ENCODE measurements around the gene METTL1. TPM values are rescaled to one million over a fixed set of nuclear protein-coding genes. Genes with fewer than 3 reads are reported as not detected.
A peak's percentile ranks its signal among the peaks of the same experiment; 100 is the strongest.

The METTL1 gene
- total RNA-seq, 1 experiment from 2014 or later, result 15.6 TPM

DNA sequence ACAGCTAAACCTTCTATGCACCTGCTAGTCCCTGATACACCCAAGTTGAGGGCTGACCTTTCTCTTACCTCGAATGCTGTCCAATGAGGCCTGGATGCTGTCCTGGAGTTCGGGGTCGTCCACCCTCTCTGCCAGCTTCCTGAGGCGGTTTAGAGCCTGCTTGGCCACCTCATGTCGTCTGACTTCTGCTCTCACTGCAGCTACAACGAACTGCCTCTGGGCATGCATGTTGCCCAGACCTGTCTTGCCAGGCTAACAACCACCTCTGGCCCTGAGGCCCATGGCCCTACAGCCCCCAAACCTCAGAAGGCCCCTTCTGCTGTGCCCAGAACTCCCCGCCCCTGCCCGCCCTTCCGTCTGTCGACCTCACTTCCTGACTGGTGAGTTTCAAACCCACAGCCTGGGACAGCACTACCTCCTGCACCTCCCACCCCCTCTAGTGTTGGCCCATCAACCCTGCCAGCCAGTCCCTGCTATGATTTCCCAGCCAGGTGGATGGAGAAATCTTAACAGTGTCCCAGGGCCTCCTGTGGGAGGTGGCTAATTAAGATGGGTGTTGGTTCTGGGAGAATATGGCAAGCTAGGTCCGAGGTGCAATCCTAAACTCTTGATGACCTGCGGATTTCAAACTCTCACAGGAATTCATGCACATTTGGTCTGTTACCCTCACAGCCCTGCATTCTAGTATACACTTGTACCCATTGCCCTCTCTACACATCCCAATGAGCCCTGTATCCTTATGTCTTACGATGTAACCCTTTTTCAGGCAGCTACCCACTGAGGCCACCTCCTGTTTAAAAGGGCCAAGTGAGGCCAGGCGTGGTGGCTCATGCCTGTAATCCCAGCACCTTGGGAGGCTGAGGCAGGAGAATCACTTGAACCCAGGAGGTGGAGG is 29.8 kb downstream of the METTL1 start:
- in situ Hi-C loops (cut with HindIII; ENCODE audit: low sequenced_read_pairs), result no loop called here
- DNase-seq (ENCODE audit: low spot score), result peak; percentile 3

DNA sequence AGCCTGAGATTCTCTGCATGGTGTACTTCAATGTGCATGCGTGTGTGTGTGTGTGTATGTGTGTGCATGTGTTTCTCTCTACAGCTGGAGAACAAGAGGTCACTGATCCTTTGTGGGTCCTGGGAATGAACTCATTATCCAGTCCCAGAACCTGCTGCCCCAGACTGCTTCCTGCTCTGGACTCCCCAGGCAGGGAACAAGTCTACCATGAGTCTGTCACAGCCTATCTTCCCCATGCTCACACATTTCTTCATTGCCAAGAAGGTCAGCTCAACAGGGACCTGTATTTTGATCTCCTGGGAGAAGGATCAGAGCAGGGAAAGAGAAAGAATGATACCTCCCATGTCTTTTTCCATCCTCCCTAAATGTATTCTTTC is 30.5 kb downstream of the METTL1 start:
- no peak for DNase-seq (ENCODE audit: low spot score)
- in situ Hi-C loops (cut with HindIII; ENCODE audit: low sequenced_read_pairs), result no loop called here

DNA sequence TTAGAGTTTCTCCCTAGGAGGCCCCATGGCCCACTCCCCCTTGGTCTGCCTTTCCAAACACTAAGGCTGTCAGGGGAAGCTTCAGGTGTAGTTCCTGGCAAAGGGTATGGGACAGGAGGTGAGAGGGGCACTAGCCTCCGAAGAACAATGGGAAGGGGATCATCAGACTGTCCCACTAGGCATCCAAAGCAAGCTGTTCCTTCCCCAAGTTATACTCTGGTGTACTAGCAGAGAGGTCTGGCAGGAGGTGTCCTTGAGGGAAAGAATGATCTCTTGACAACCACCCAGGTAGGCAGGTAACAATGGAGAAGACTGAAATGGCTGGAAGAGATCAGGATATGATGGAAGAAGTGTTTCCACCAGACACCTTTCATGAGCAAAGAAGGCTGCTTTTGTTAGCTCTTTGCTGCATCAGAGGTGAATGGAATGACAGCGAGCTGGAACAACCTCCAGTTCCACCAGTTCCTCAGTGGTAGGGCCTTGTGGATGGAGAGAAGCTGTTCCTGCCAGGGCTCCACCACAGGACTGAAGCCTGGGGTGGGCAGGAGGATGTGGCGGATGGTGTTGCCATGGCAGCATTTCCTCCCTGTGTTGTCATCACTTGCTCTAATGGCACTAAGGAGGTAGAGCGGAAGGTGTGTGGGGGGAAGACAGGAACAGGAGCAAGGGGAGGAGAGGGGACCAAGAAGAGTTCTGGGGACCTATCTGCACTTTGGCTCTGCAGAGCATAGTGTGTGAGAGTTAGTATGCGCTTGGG is 31.1 kb downstream of the METTL1 start:
- in situ Hi-C loops (cut with HindIII; ENCODE audit: low sequenced_read_pairs), result no loop called here
- DNase-seq (ENCODE audit: low spot score), result peak; percentile 1

DNA sequence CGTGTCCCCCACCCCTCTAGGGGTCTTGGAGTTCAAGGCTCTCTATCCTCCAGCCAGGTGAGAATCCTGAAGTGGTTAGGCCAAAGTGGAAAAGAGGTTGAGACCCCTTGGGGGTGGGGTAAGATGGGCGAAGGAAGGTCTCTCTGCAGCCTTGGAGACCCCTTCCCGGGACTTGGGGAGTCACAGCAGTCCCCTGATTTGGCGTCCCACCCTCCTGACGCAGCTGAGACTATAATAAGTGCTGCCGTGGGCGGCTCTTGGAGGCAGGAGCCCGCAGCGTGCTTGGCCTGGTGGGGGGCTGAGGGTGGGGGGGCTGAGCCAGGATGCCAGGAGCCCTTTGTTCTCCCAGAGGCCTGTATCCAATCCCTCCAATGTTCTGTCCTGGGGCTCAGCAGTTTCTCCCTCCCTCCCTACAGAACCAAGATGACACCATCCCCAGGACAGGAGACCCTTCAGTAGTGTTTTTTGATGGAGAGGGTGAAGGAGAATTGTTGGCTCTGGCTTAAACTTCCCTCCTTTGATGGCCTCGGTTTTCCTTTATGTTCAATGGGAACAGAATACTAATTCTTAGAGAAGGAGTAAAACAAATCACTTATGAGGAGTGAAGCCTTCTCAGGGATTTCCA is 31.9 kb downstream of the METTL1 start:
- DNase-seq (ENCODE audit: low spot score), result no peak
- in situ Hi-C loops (cut with HindIII; ENCODE audit: low sequenced_read_pairs), result no loop called here

DNA sequence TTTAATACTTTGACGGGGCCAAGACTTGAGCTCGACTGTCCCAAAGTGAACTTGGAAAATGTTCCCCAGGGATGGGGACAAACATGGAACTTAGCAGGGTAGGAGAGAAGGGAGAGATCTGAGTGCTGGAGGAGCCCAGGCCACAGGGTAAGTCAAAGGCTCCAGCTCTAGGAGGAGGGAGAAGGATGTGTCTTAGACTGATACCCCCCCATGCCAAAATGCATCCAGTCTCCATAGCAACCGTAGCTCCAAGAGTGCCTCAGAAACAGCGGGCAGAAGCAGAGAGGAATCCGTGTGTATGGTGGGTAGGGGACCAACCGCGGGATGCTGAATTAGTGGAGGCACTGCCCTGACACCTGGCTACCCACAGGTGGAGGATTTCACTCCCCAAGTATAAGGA is 32.5 kb downstream of the METTL1 start:
- in situ Hi-C loops (cut with HindIII; ENCODE audit: low sequenced_read_pairs), result no loop called here
- DNase-seq (ENCODE audit: low spot score), result peak; percentile 59

DNA sequence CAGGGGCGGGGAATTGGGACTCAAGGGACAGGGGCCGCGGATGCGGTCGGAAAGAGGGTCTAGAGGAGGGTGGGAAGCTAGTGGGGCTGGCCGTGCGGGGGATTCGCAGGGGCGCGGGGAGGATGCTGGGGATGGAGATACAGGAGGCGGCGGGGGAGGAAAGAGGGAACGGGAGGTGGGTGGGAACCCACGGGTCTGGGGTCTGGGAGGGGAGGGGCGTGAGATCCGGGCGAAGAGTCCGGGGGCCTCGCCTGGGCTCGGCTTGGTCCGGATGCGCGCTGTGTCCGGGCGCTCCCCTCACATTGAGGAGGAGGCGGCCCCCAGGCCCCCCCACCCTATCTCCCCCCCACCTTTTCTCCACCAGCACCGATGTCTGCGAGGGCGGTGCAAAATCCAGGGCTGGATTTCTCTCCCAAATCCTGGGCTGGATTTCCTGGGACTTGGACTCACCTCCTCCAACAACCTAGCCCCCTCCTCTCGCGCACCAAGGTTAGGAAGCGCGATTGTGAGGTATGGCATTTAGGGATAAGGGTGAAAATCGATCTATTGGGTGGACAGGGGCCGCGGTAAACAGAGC is 33.2 kb downstream of the METTL1 start, which contains the start of gene AGAP2:
AGAP2 (minus strand) TSS at position 82 of the 577 bp plus-strand sequence. CDS start 496 bp downstream, outside the sequence.
- in situ Hi-C loops (cut with HindIII; ENCODE audit: low sequenced_read_pairs), result no loop called here
- peak; percentile 92 for DNase-seq (ENCODE audit: low spot score)

DNA sequence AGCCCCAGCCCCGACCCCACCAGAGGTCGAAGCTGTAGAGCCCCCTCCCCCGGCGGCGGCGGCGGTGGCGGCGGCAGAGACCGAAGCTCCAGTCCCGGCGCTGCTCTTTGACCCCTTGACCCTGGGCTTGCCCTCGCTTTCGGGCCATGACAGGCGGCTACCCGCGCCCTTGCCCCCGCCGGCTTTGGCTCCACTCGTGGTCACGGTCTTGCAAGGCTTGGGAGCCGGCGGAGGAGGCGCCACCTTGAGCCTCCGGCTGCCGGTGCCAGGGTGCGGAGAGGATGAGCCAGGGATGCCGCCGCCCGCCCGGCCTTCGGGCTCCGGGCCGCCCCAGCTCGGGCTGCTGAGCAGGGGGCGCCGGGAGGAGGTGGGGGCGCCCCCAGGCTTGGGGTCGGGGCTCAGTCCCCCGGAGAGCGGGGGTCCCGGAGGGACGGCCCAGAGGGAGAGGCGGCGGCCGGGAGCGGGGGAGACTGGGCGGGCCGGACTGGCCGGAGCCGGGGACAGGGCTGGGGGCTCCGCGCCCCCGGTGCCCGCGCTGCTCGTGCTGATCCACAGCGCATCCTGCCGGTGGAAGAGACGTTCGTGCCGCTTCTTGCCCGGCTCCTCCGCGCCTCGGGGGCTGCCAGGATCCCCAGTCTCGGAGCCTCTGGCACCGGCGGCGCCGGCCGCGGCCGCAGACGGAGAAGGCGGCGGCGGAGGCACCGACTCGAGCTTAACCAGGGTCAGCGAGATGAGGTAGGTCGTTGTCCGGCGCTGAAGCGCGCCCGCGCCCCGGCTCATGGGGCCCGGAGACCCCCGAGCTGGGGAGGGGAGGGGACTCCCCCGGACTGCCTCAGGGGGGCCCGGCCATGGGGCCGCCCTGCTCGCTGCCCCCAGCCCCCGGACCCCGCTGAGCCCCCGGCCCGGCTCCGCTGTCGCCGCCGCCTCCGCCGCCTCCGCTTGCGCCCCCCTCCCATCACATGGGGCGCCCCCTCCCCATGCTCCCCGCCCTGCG is 34.1 kb downstream of the METTL1 start:
- peak; percentile 39 for DNase-seq (ENCODE audit: low spot score)
- in situ Hi-C loops (cut with HindIII; ENCODE audit: low sequenced_read_pairs), result no loop called here

DNA sequence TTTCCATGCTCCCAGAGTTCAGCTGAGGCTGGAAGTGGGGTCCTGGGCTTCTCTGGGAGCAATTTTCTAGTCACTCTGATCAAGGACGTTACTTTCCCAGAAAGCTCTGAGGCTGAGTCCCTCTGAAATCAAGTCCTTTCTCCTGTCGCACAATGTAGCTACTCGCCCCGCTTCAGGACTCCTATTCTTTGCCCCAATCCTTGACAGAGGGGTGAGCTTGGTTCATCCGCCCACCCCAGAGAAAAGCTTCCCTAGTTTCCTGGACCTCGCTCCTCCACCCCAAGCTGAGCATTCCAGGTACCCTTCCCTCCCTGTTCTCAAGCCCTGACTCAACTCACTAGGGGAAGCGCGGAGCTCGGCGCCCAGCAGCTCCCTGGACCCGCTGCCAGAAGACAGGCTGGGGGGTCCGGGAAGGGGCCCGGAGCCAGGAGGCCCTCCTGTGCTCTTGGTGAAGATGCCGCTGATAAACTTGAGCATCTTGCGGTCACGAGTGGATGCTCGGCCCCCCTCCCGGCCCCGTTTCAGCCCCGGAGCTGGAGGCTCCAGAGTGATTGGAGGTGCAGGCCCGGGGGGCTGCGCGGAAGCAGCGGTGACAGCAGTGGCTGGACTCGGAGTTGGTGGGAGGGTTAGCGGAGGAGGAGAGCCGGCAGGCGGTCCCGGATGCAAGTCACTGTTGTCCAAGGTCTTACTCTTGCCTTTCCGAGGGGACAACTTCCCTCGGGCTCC is 35.0 kb downstream of the METTL1 start:
- DNase-seq (ENCODE audit: low spot score), result peak; percentile 57

DNA sequence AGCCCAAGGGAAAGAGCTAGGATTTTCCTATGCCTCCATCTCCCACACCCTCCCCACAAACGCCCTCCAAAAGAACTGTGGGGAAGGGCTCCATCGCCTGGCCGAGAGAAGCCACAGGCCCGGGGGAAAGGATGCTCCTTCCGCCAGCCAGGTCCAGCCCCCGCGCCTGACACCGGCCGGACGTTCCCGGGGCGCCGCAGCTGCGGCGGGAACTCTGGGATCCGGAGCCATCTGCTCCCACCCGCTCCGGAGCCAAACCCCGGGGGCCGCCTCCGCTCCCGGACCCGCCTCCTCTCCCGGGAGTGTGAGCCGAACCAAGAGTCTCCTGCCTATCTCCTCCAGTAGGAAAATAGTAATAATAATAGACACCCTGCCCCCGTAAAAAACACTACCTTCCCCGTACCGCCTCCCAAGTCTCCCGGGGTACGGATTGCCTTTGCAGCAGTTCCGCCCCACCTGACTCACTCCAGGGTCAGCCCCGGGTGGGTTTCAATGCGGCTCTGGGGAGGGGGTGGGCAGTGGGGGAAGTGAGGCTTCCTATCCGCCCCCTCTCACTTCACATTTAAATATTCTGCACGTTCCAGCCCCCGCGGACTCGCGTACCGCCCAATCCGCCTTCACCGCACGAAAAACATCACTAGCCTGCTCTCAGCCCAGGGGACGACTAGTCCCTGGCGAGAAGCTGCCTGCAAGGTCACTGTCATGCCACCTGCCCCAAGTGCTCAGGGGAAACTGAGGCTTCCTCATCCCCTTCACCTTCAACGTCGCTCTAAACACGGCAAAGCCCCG is 35.8 kb downstream of the METTL1 start:
- in situ Hi-C loops (cut with HindIII; ENCODE audit: low sequenced_read_pairs), result no loop called here
- peak; percentile 92 for DNase-seq (ENCODE audit: low spot score)

More for the DNA sequence above, 35.0 kb downstream of the METTL1 start:
- in situ Hi-C loops (cut with HindIII; ENCODE audit: low sequenced_read_pairs), result no loop called here

DNA sequence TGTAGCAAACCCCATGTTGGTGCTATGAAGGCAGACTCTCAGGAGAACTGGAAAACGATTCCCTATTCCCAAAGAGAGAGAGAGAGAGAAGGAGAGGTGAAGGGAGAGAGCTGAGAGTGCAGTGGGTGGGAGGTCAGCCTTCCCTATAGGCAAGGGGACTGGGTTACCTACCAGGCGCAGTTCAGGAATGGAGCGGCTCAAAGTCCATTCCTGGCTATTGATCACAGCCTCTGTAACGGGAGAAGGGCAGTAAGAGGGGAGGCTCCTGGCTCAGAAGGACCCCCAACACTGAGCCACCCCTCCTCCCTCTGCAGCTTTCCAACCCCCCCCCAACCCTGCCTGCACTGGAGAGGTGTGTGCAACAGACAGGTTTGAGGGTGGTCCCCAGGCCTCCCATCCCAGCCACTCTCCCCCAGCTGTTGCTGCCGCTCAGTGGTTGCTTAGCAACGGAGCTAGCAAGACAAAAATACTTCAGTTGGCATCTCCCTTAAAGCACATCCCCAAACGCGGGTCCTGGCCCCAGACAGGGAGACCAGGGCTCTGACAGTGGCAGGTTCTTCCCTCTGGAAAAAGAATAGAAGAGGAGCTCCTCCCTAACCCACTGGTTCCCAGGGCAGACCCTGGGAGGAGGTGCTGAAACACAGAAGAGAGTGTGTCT is 36.6 kb downstream of the METTL1 start:
- in situ Hi-C loops (cut with HindIII; ENCODE audit: low sequenced_read_pairs), result no loop called here
- DNase-seq (ENCODE audit: low spot score), result no peak

DNA sequence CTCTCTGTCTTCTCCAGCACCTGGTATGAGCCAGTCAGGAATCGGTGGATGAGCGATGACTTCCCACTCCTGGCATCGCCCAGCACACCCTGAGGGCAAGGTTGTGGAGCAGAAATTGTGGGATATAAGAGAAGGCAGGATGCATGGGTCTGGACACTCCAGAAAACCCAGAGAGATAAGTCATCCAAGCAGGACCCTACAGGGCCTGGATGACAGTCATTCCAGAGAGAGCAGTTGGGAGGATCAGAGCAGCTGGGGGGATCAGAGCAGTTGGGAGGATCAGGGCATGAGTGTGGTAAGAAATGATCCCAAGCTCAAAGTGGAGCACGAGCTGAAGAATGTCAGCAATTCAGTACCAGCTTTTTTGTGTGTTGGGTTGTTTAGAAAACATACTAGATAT is 37.3 kb downstream of the METTL1 start:
- in situ Hi-C loops (cut with HindIII; ENCODE audit: low sequenced_read_pairs), result no loop called here
- peak; percentile 6 for DNase-seq (ENCODE audit: low spot score)

DNA sequence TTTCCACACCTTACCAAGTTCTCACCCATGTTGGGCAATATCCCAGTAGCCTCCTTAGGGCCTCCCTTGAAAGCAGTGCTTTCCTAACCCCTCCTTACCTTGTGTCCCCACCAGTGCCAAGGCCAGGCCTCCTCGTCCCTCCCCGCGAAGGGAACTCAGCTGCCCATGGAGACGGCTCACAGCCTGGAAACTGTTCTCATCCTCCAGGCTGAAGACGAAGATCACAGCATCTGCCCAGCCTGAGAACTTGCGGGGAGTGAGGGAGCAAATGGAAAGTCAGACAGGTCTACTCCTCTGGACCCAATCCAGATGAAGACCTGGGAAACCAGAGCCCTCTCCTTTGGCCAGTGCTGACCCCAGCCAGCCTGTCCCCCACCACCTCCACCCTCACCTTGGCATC is 38.0 kb downstream of the METTL1 start:
- in situ Hi-C loops (cut with HindIII; ENCODE audit: low sequenced_read_pairs), result no loop called here
- peak; percentile 1 for DNase-seq (ENCODE audit: low spot score)

DNA sequence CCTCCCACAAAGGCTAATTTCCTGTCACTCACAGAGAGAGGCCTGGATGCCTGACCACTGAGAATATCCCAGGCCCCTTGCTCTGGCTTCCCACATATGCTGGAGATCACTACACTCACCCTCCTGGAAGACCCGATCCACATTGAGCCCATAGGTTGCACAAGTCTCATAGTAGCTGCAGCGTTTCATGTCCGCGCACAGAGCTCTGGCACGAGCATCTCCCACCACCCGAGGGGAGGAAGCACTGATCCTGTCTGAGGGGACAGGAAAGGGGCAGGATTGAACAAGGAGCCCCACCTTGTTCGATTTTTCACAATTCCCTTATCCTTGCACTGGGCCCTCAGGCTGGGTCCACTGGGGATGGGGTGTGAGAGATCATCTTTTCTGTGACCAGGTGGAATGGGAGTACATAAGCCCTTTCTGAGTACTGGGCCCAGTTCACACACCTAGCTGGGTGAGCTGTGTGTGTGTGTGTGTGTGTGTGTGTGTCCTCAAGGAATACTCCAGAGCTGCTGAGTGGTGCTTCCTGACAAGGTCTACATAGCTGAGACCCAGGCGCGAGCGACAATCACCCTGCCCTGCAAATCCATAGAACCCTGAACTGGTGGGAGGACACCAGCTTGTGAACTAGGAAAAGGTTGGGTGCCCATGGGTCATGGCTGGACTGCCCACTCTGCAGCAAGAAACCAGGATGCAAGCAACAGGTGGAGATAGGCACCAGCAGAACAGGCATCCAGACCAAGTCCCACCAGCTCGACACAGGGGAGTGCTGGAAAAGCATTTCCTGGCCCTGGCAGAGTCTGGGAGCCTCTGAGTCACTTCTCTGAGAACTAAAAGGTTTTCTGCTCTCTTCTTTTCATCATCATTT is 38.9 kb downstream of the METTL1 start:
- in situ Hi-C loops (cut with HindIII; ENCODE audit: low sequenced_read_pairs), result no loop called here
- peak; percentile 4 for DNase-seq (ENCODE audit: low spot score)

DNA sequence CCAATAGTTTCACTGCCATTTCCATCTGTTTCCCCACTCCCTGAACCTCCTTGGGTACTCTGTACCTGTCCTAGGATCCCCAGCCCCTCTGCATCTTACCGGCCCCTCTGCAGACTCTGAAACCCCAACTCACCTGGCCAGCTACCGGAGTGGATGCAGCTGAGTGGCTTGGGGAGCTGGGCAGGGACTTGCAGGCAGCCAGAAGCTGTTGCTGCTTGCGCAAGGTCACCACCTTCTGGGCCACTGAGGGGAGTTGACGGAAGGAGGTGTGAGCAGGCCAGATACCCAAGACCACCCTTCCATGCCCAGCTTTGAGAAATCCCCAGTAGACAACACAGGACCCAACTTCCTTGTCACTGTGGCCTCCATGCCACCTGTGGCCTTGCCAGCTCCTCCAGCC is 39.6 kb downstream of the METTL1 start:
- in situ Hi-C loops (cut with HindIII; ENCODE audit: low sequenced_read_pairs), result no loop called here
- no peak for DNase-seq (ENCODE audit: low spot score)

DNA sequence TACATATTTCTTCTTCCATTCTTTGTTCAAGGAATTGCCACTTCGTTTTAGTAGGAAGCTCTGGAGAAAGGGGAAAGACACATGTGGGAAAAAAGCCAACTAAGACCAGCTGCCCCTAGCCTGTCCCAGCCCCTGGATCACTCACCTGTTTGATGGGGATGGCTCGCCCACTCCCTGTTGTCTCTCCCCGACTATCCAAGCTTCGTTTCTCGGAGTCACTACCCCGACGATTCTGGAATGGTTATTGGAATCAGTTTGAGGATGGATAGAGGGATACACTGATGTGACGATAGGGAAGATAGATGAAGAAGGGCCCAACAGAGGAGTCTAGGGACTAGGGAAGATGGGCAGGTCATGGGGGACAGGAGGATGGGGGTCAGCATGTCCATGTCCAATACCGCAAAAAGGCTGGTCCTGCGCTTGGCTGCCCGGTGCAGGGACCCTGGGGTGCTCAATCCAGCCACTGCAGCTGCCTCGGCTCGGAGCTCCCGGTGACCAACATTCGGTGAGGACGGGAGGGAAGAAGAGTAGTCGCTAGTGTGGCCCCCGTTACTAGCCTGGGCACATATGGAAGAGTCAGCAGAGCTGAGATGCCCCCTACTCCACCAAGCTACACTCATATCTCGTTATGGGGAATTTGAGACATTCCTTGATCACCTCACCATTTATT is 40.4 kb downstream of the METTL1 start:
- in situ Hi-C loops (cut with HindIII; ENCODE audit: low sequenced_read_pairs), result no loop called here
- no peak for DNase-seq (ENCODE audit: low spot score)

Measured in G401 (cell line).